Breast epithelium (tissue), 3 donors: ENCODE results near the gene FBN1.

Experiments used
- POLR2AphosphoS5 ChIP-seq, 3 donors: sonication (generic); formaldehyde crosslinking; IDR thresholded peaks; one replicate each; pipeline ENCODE4 v1.6.1; 2017; ENCODE audit warnings: antibody characterized with exemption in 3 of 3
- TF ChIP-seq, protein P1 (sequence below), 3 donors: fragments of 450-650 bp; IDR thresholded peaks; one replicate each; pipeline ENCODE4 v1.5.1; 2016 to 2017; ENCODE audit warnings: antibody characterized with exemption in 3 of 3, mild to moderate bottlenecking in 3 of 3, moderate library complexity in 3 of 3

DNA sequence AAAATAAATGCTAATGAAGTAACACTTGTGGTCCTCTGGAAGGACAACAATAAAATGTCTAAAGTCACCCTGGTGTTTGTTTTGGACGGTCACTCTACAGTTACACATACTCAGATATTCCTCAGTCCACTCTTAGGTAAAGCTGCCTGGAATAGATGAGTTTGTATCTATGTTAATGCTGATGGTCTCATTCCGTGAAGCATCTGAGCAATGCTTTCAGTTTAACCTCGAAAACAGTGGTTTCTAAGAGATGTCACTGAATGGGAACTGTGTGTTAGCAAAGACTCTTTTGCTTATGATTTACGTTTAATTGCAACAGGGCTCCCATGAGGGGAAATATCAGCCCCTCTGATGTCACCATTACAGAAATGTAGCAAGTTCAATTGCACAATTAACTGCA, 49.1 kb downstream of the FBN1 start:
- TF ChIP-seq, protein P1, sequence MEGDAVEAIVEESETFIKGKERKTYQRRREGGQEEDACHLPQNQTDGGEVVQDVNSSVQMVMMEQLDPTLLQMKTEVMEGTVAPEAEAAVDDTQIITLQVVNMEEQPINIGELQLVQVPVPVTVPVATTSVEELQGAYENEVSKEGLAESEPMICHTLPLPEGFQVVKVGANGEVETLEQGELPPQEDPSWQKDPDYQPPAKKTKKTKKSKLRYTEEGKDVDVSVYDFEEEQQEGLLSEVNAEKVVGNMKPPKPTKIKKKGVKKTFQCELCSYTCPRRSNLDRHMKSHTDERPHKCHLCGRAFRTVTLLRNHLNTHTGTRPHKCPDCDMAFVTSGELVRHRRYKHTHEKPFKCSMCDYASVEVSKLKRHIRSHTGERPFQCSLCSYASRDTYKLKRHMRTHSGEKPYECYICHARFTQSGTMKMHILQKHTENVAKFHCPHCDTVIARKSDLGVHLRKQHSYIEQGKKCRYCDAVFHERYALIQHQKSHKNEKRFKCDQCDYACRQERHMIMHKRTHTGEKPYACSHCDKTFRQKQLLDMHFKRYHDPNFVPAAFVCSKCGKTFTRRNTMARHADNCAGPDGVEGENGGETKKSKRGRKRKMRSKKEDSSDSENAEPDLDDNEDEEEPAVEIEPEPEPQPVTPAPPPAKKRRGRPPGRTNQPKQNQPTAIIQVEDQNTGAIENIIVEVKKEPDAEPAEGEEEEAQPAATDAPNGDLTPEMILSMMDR (IDR thresholded peaks at IDR 0.05) = no peak
- no peak for TF ChIP-seq POLR2AphosphoS5 (IDR thresholded peaks at IDR 0.05)
